Effector memory CD8-positive, alpha-beta T cell (primary cell): ENCODE data around the gene ATP8B3.

Source experiments
- ATAC-seq: fragments of 150-1000 bp; cut with Tn5 transposase; replicated peaks from 2 replicates; pipeline ENCODE4 v1.10.0; 2021; ENCODE audit warnings: mild to moderate bottlenecking, moderate library complexity
- DNase-seq, 3 experiments: peaks; one replicate each; pipeline ENCODE4 v3.0.0; 2021
- H3K27ac Mint-ChIP-seq, 2 donors: one replicate each; pipeline ENCODE4 v1.8.0; 2022; ENCODE audit warnings: mild to moderate bottlenecking in 2 of 2, mixed read lengths in 2 of 2, moderate library complexity in 2 of 2
- H3K27me3 Mint-ChIP-seq, 2 donors: one replicate each; pipeline ENCODE4 v1.8.0; 2022; ENCODE audit warnings: mixed read lengths in 2 of 2
- H3K36me3 Mint-ChIP-seq: one replicate; pipeline ENCODE4 v1.8.0; 2022; ENCODE audit warnings: mild to moderate bottlenecking, moderate library complexity, mixed read lengths; ENCODE audit not compliant: insufficient read depth
- H3K4me1 Mint-ChIP-seq, 2 donors: one replicate each; pipeline ENCODE4 v1.8.0; 2022; ENCODE audit warnings: low read depth in 2 of 2, mixed read lengths in 2 of 2
- H3K4me3 Mint-ChIP-seq, 2 donors: one replicate each; pipeline ENCODE4 v1.8.0; 2022; ENCODE audit warnings: mild to moderate bottlenecking in 2 of 2, mixed read lengths in 2 of 2, moderate library complexity in 2 of 2
- H3K9me3 Mint-ChIP-seq, 2 donors: one replicate each; pipeline ENCODE4 v1.8.0; 2022; ENCODE audit warnings: mixed read lengths in 2 of 2

Gene ATP8B3

DNA sequence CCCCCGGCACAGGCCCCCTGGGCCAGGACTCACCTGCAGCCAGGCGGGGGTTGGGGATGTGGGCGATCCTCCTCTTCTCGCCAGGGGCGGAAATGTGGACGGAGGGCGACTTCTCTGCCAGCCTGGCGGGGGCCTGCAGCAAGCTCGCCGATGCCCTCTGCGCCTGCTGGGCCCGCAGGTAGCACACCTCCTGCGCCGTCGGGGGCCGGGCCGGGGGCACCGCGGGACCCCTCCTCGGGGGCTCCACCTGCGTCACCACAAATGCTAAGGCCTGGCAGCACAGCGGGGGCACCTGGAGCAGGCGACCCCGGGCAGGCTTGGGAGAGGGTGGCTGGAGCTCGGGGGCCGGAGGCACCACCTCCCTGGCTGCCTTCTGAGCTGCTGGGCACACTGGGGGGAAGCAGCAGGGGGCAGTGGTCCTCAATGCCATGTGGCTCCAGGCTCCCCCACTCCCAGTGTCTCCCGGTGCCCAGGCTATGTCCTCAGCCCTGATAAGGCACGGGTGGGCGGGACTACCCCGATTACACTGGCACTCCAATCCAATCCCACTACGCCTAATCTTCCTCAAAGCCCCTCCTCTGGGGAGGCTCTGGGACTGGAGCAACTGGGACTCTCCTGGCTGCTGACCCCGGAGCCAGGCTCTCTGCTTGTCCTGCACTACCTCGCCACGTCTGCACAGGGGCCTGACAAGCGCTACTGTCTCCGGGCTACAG is 11.6 kb upstream of the ATP8B3 start:
- no peak for ATAC-seq
- no peaks in the 10 kb centered on the region for H3K9me3 Mint-ChIP-seq
- H3K27ac Mint-ChIP-seq, result no peak overlapping the region
- no peak overlapping the region for H3K4me3 Mint-ChIP-seq
- H3K36me3 Mint-ChIP-seq, result peaks cover 52% of the 10 kb centered on the region
- peaks cover 5 to 8% of the 10 kb centered on the region in 2 donors for H3K4me1 Mint-ChIP-seq
- no peak for DNase-seq
- no peaks in the 10 kb centered on the region for H3K27me3 Mint-ChIP-seq

DNA sequence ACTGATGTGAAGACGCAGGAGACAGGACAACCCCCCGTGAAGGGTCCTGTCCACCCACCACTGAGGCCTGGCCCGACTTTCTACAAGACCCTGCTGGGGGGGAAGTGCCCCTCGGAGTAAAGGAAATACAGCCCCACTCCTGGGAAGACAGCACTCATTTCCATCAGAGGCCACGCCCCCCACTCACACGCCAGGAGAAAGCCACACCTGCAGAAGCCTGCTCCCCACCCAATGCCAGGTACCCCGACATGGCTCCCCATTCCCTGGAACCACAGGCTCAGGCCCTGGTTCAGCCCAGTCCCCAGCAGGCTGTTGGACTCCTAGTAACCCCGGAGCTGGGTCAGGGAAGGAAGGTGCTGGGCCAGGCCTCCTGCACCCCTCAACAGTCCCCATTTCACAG is 10.9 kb upstream of the ATP8B3 start:
- H3K4me1 Mint-ChIP-seq, result peaks cover 5 to 8% of the 10 kb centered on the region in 2 donors
- DNase-seq, result no peak
- no peak for ATAC-seq
- H3K4me3 Mint-ChIP-seq, result no peak overlapping the region
- peaks cover 47% of the 10 kb centered on the region for H3K36me3 Mint-ChIP-seq
- no peaks in the 10 kb centered on the region for H3K27me3 Mint-ChIP-seq
- no peaks in the 10 kb centered on the region for H3K9me3 Mint-ChIP-seq
- H3K27ac Mint-ChIP-seq, result no peak overlapping the region

DNA sequence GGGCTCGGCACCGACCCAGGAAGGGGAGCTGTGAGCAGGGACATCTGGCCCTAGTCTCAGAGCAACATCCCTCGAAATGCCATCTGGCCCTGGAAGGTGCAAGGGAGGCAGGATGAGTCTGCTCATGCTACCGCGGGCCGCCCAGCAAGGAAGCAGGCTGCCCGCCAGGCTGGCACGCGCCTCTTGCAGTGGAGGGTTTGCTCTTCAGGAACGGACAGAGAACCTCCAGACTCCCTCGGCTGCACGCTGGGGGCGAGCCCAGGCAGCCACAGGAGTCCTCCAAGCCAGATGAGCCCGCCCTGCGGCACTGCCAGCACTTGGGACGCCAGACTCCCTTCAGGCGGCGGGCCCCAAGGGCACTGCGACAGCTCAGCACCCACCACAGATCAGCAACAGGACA is 10.1 kb upstream of the ATP8B3 start:
- H3K9me3 Mint-ChIP-seq, result no peaks in the 10 kb centered on the region
- H3K36me3 Mint-ChIP-seq, result peaks cover 48% of the 10 kb centered on the region
- H3K4me3 Mint-ChIP-seq, result no peak overlapping the region
- no peaks in the 10 kb centered on the region for H3K27me3 Mint-ChIP-seq
- H3K4me1 Mint-ChIP-seq, result peaks cover 5 to 8% of the 10 kb centered on the region in 2 donors
- peak overlapping the region in 1 of 2 donors; percentile 32 for H3K27ac Mint-ChIP-seq
- ATAC-seq (no peak), DNase-seq (no peak)

DNA sequence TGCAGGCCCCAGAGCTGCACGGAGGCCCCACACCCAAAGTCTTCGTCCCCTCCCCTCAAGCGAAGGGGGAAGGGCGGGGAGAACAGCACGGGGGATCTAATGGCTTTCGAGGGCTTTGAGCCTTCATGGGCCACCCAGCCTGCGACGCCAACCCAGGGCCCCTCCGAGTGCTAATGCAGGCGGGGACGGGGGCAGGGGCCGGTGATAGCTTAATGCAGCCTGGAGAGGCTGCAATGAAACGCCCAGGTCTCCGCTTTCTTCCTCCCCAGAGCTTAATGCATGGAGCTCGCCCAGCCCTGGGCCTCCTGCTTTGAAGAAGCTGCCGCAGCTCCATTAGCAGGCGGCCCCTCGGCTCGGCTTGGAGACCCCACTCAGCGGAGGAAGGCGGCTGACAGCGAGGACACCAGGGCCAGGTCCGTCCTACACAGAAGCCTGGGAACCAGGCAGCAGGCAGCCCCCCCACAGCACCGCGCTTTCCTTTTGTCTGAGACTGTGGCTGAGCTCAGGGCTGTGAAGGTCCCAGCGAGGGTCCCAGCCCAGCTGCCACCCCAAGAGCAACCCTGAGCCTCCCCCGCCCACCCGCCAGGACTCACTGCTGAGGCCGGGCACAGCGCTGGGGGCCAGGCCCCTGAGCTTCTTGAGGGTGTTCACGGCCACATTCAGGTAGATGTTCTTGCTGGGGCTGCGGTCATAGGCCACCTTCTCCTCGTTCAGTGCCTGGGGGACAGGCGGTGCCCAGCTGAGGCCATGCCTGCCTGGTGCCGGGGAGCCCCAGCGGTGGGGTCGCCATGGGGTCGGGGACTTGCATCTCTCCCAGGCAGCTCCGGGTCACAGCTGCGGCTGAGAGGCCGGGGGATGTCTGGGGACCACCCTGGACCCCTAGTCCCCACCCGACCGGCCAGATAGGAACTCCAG is 7.5 kb upstream of the ATP8B3 start:
- Mint-ChIP-seq H3K4me1 (no peaks in the 10 kb centered on the region), H3K4me3 (no peak overlapping the region), H3K36me3 (peaks cover 48% of the 10 kb centered on the region), H3K27me3 (no peaks in the 10 kb centered on the region), H3K9me3 (no peaks in the 10 kb centered on the region), H3K27ac (no peak overlapping the region)
- ATAC-seq, result no peak
- DNase-seq, result no peak

DNA sequence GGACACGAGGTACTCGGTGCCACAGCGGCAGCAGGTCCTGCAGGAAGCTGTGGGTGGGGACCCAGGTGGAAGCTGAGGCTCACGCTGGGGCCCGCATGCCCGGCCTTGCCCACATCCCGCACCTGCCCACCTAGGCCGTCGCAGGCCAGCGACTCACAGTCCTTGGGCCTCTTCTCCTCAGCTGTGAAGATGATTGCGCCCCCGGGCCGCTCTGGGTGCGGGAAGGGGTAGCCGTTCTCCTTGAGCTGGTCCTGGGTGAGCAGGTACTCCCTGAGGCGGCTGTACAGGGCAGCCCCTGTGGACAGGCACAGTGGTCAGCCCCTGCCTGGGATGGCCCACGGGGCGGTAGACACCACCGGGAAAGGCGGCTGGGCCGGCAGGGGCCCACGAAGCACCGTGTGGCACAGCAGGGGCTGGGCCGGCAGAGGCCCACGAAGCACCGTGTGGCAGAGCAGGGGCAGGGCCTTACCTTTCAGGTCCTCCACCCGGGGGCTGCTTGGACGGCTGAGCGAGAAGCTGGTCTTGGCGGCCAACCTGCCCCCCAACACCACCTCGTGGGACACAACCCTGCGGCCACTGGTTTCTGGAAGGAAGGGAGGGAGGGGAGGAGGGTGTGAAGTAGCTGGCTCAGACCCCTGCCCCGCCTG is 6.6 kb upstream of the ATP8B3 start:
- H3K9me3 Mint-ChIP-seq, result no peaks in the 10 kb centered on the region
- ATAC-seq, result no peak
- H3K27me3 Mint-ChIP-seq, result no peaks in the 10 kb centered on the region
- H3K27ac Mint-ChIP-seq, result no peak overlapping the region
- no peak overlapping the region for H3K4me3 Mint-ChIP-seq
- no peak for DNase-seq
- peaks cover 0 to 2% of the 10 kb centered on the region in 2 donors for H3K4me1 Mint-ChIP-seq
- peaks cover 49% of the 10 kb centered on the region for H3K36me3 Mint-ChIP-seq

DNA sequence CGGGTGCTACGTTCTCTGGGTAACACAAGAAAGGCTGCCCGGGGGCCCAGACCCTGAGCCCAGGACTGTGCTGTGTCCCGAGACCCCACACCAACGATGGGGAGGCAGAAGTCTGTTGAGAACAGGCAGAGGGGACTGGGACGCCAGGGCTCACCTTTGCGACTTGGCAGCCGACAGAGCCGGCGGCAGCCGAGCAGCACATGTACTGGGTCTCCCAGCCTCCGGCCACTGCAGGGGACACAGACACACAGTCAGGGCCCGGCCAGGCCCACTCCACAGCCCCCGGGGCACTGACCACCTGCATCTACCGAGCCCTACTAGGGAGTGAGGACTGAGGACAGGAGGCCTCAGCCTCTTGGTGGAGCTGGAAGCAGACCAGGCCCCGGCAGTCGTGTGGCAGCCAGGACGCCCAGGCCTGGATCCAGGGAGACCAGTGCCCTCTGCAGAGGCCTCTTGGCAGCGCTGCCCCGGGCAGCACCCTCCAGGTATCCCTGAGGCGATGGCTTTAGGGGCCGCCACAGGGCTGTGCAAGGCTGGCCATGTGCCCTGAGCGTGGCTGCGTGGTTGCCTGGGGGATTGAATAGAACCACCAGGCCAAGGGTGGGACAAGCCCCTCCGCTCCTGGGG is 5.6 kb upstream of the ATP8B3 start:
- Mint-ChIP-seq H3K36me3 (peaks cover 58% of the 10 kb centered on the region), H3K4me1 (peaks cover 6 to 10% of the 10 kb centered on the region in 2 donors), H3K9me3 (no peaks in the 10 kb centered on the region), H3K27me3 (no peaks in the 10 kb centered on the region), H3K27ac (peak overlapping the region in 1 of 2 donors; percentile 23), H3K4me3 (no peak overlapping the region)
- ATAC-seq, result no peak
- no peak for DNase-seq

DNA sequence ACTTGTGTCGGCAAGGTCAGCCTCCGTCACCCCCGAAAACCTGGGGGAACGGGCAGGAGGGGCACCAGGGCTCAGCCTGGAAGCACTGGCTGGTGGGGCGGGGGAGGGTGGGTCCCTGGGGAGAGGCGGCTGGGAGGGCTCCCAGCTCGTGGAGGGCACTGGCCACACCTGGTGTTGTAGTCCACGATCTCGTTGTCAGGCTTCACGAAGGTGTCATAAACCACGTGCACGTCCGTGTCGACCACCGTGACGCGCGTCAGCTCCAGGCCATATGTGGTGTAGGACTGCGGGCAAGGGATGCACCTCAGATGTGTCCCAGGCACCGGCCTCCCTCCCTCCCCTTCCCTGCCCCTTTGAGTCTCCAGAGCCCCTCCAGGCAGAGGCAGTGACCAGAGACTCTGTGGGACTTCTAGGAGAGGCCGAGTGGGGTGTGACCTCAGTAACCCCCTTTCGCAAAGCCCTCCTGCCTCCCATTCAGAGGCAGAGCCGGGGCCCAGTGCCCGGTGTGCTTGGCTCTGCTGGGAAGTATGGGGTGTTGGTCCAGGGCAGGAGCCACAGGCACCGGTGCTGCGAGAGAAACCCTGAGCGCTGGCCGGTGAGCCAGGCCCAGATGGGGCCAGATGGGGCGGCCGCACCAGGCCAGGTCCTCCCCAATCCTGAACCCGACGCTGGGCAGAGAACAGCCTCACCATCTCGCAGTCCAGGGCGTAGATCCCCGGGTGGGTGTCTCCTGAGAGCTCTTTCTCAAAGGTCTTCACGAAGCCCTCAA is 4.6 kb upstream of the ATP8B3 start:
- Mint-ChIP-seq H3K36me3 (peaks cover 55% of the 10 kb centered on the region), H3K27me3 (no peaks in the 10 kb centered on the region), H3K9me3 (no peaks in the 10 kb centered on the region), H3K27ac (no peak overlapping the region), H3K4me3 (no peak overlapping the region), H3K4me1 (peaks cover 9 to 14% of the 10 kb centered on the region in 2 donors)
- no peak for DNase-seq
- no peak for ATAC-seq

DNA sequence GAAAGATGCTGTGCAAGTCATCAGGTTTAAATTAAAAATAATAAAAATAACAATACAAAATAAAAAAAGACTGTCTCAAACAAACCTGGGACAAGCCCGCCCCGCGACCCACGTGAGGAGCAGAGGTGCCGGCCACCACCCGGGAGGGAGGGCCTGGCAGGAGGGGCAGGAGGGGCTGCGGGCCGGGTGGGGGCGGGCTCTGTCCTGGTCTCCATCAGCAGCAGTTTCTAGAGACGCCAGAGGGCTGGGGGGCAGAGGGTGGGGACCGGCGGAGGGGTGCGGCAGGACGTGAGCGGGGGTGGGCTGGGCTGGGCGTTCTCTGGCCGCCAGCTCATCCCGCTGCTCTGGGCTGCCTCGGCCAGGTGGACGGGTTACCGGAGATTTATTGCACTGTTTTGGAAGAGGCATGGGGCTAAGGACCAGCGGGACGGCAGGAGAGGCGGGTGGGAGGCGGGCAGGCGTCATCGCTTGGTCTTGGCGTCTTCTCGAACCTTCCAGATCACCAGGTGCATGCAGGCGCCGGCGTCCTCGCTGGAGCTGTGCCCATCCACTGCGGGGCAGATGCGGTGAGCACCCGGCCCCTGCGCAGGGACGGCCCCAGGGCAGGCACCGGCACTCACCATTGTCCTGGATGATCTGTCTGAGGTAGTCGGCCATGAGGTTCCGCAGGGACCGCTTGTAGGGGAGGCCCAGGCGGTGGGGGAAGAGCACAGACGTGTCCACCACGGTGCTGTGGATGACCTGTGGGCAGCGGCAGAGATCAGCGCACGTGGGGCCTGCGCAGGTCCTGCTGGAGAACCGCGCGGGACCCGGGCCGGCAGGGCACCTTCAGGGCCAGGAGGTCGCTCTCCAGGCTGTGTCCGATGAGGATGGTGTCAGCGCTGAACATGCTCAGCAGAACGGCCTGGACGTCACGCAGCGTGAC is 3.8 kb upstream of the ATP8B3 start:
- peaks cover 14% of the 10 kb centered on the region in 2 donors for H3K4me1 Mint-ChIP-seq
- H3K4me3 Mint-ChIP-seq, result no peak overlapping the region
- H3K9me3 Mint-ChIP-seq, result no peaks in the 10 kb centered on the region
- H3K27ac Mint-ChIP-seq, result no peak overlapping the region
- no peaks in the 10 kb centered on the region for H3K27me3 Mint-ChIP-seq
- peaks cover 46% of the 10 kb centered on the region for H3K36me3 Mint-ChIP-seq
- ATAC-seq (no peak), DNase-seq (no peak)

DNA sequence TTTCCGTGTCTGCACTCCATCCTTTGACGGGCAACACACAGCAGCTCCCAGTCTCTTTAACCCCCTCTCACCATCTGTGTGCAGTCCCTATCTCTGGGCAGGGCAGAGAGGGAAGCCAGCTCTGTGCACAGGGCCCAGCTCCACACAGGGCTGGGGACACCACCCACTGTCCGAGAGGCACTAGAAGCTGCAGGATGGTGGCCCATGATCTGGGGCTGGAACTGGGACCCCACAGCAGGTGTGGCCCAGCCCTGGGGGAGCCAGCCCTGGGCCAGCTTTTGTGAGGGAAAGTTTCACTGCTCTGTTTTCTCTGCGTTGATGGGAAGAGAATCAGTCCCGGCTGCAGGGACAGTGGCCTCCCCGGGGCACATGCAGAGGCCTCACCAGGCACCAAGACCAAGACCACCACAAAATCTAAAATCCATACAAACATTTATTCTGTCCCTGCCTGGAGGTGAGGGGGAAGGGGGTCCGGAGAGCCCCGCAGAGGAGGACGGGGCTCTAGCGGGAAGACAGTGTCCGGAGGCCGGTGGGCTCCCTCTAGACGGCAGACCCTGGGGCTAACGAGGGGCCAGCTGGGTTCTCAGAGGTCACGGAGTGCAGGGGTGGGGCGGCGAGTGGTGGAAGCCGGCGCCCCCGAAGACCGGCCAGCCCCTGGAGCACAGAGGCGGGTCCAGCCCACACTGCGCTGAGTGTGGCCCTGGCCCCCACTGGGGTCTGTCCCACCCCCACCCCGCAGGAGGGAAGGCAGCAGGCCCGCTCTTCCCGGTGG is 2.9 kb upstream of the ATP8B3 start:
- no peaks in the 10 kb centered on the region for H3K9me3 Mint-ChIP-seq
- H3K36me3 Mint-ChIP-seq, result peaks cover 41% of the 10 kb centered on the region
- H3K4me1 Mint-ChIP-seq, result peaks cover 14 to 17% of the 10 kb centered on the region in 2 donors
- DNase-seq, result no peak
- no peaks in the 10 kb centered on the region for H3K27me3 Mint-ChIP-seq
- no peak overlapping the region for H3K4me3 Mint-ChIP-seq
- peak overlapping the region in 1 of 2 donors; percentile 23 for H3K27ac Mint-ChIP-seq
- no peak for ATAC-seq

DNA sequence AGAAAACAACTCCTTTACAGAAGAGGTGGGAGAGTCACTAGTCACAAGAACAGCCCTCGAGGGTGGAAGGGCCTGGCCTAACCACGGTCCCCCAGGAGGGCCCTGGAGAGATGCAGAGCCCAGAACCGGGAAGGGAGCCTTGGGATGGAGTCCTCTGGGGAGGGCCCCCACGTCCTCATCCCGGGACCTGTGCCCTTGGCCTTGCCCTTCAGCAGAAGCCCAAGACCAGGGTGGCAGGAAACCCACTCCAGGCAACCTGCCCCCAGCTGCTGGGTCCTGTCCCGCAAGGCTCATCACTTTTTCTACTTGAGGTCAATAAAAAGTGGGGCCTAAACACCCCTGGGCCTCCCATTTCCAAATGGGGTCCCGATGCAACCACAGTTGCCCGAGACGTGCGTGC is 2.3 kb upstream of the ATP8B3 start:
- H3K36me3 Mint-ChIP-seq, result peaks cover 41% of the 10 kb centered on the region
- no peak for DNase-seq
- peak overlapping the region in 1 of 2 donors; percentile 23 for H3K27ac Mint-ChIP-seq
- H3K4me1 Mint-ChIP-seq, result peaks cover 14 to 17% of the 10 kb centered on the region in 2 donors
- H3K4me3 Mint-ChIP-seq, result no peak overlapping the region
- ATAC-seq, result no peak
- no peaks in the 10 kb centered on the region for H3K27me3 Mint-ChIP-seq
- H3K9me3 Mint-ChIP-seq, result no peaks in the 10 kb centered on the region
